ENCODE data around the gene EPN2.

DNA sequence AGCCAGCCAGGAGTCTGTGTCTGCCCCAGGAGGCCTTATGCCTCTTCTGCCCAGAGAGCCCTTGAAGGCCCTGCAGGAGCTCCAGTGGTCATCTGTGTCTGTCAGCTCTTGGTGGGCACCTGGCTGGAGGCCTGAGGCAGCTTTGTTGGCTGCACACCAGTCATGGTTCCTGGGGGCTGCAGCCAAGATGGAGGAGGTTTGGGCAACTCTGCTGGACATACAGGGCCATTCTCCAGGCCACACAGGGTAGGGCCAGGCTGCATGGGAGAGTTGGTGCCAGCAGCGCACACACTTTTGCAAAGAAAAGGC lies 95.9 kb downstream of the EPN2 start:
- TF ChIP-seq EZH2 (IDR thresholded peaks at IDR 0.05; ENCODE audit: borderline replicate concordance, low read length) = no peak
- TF ChIP-seq, protein P1, sequence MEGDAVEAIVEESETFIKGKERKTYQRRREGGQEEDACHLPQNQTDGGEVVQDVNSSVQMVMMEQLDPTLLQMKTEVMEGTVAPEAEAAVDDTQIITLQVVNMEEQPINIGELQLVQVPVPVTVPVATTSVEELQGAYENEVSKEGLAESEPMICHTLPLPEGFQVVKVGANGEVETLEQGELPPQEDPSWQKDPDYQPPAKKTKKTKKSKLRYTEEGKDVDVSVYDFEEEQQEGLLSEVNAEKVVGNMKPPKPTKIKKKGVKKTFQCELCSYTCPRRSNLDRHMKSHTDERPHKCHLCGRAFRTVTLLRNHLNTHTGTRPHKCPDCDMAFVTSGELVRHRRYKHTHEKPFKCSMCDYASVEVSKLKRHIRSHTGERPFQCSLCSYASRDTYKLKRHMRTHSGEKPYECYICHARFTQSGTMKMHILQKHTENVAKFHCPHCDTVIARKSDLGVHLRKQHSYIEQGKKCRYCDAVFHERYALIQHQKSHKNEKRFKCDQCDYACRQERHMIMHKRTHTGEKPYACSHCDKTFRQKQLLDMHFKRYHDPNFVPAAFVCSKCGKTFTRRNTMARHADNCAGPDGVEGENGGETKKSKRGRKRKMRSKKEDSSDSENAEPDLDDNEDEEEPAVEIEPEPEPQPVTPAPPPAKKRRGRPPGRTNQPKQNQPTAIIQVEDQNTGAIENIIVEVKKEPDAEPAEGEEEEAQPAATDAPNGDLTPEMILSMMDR (conservative IDR thresholded peaks at IDR 0.05 in 1 of 2, IDR thresholded peaks at IDR 0.05 in 1 of 2; ENCODE audit: extremely low read depth in 1 of 2, insufficient read depth in 1 of 2, low read depth in 1 of 2, low read length in 2 of 2) = no peak

All from mammary epithelial cell (primary cell).